Right lobe of liver (tissue), 6 donors: ENCODE data around the gene RNF138. TPM values are rescaled to one million over a fixed set of nuclear protein-coding genes. Genes with fewer than 3 reads are reported as not detected.

ENCODE experiments used
- ATAC-seq, 4 donors: fragments of 200-7000 bp; cut with Tn5 transposase; one replicate each; pipeline ENCODE4 v1.9.1; 2020; ENCODE audit warnings: mild to moderate bottlenecking in 4 of 4, moderate library complexity in 4 of 4
- DNase-seq, 3 donors: peaks; one replicate each; pipeline ENCODE4 v3.0.0-alpha.2; 2020
- H3K27ac ChIP-seq, 3 donors: fragments of 200-600 bp; one replicate each; pipeline ENCODE4 v1.8.0; 2022
- H3K27me3 ChIP-seq, 2 donors: fragments of 200-600 bp; one replicate each; pipeline ENCODE4 v1.8.0; 2022
- H3K36me3 ChIP-seq, 4 donors: fragments of 200-600 bp; sonication (generic) in 1 of 4; one replicate each; pipeline versions ENCODE4 v1.5.1 to v1.8.0; 2017 to 2022; ENCODE audit warnings: control low read depth in 1 of 4
- H3K4me1 ChIP-seq, 4 donors: fragments of 200-600 bp; sonication (generic) in 1 of 4; one replicate each; pipeline versions ENCODE4 v1.5.1 to v1.8.0; 2017 to 2022; ENCODE audit warnings: control low read depth in 1 of 4
- H3K4me3 ChIP-seq, 3 donors: fragments of 200-600 bp; one replicate each; pipeline ENCODE4 v1.8.0; 2022
- H3K9me3 ChIP-seq, 4 donors: fragments of 200-600 bp; sonication (generic) in 1 of 4; one replicate each; pipeline versions ENCODE4 v1.5.1 to v1.8.0; 2017 to 2022; ENCODE audit warnings: control low read depth in 1 of 4
- CTCF ChIP-seq, 4 donors: fragments of 200-600 bp in 3 of 4; fragments of 450-650 bp in 1 of 4; IDR thresholded peaks; one replicate each; pipeline versions ENCODE4 v1.5.1 to v1.8.0; 2016 to 2022; ENCODE audit warnings: antibody characterized with exemption in 4 of 4, mild to moderate bottlenecking in 2 of 4
- POLR2A ChIP-seq: fragments of 450-650 bp; IDR thresholded peaks from one replicate; pipeline ENCODE4 v1.6.1; 2017; ENCODE audit warnings: antibody characterized with exemption, mild to moderate bottlenecking
- WGBS: methylation state at CpG from one replicate; pipeline ENCODE4 v1.1.6; 2018; ENCODE audit warnings: low coverage, low lambda C conversion rate; ENCODE audit not compliant: insufficient coverage; ENCODE audit errors: missing lambda C conversion rate; 5-methylcytosine and 5-hydroxymethylcytosine counted together
- intact Hi-C, 2 donors: fragments of 100-400 bp; cut with DNase I; formaldehyde crosslinking; loops; one replicate each; pipeline versions ENCODE4 v1.11.2 to v1.14.1; 2022
- total RNA-seq, 6 experiments: library from RNA; depleted of rRNA in 2 of 6; stranded (reverse); fragments of >200 nt in 2 of 6; fragmentation: NEBNext Ultra II Directional in 3 of 6; extraction: Animal tissue kit (Norgen Biotek cat#: 25700) in 3 of 6; gene quantifications; one replicate each; pipeline versions ENCODE4 v1.1.0 to v1.2.4, GENCODE V29; 2016 to 2023
- donor health status: DM: no; HTN: yes; CAD: no.
- donor health status: DM: no; HTN: no; CAD: no.
- donor health status: DM: no; HTN: no; CAD: no.
- donor health status: DM: no; HTN: yes; CAD: no.
- donor health status: DM: no; HTN: yes; CAD: no.

The RNF138 gene
- total RNA-seq, 6 experiments from 2014 or later: 9.3 to 17.5 (median 12.7) TPM

- TF ChIP-seq POLR2A (no peak), CTCF (IDR thresholded peaks at IDR 0.05) (no peak)
- ATAC-seq: no peak
- no peak for DNase-seq
- WGBS: 73% methylated on average over 2 of the region's 2 CpGs
- Histone ChIP-seq H3K4me1 (peaks cover 0 to 1% (median 0%) of the 10 kb centered on the region in 4 donors), H3K27ac (no peak overlapping the region), H3K36me3 (no peaks in the 10 kb centered on the region), H3K27me3 (no peaks in the 10 kb centered on the region), H3K4me3 (no peak overlapping the region), H3K9me3 (no peaks in the 10 kb centered on the region)
- intact Hi-C loops: no loop called here
These were observed 12.8 kb downstream of the RNF138 start for GRCh38 chr18:32104516-32104915.

GRCh38 chr18:32110005-32110404, 18.3 kb downstream of the RNF138 start:
- 91% methylated on average over 3 of the region's 3 CpGs for WGBS
- H3K4me3 ChIP-seq: no peak overlapping the region
- no peak for TF ChIP-seq CTCF (IDR thresholded peaks at IDR 0.05)
- TF ChIP-seq POLR2A: no peak
- no peak overlapping the region for H3K27ac ChIP-seq
- no peaks in the 10 kb centered on the region for H3K36me3 ChIP-seq
- H3K4me1 ChIP-seq: peaks cover 0 to 21% (median 5%) of the 10 kb centered on the region in 4 donors
- intact Hi-C loops: no loop called here
- H3K9me3 ChIP-seq: no peaks in the 10 kb centered on the region
- H3K27me3 ChIP-seq: no peaks in the 10 kb centered on the region
- ATAC-seq (no peak), DNase-seq (no peak)

GRCh38 chr18:32111706-32112105, 20.0 kb downstream of the RNF138 start:
- Histone ChIP-seq H3K4me1 (peaks cover 0 to 21% (median 5%) of the 10 kb centered on the region in 4 donors), H3K27me3 (no peaks in the 10 kb centered on the region), H3K4me3 (no peak overlapping the region), H3K9me3 (no peaks in the 10 kb centered on the region), H3K36me3 (peaks cover 0 to 4% (median 0%) of the 10 kb centered on the region in 4 donors), H3K27ac (no peak overlapping the region)
- DNase-seq (no peak), ATAC-seq (no peak)
- WGBS: 79% methylated on average over 3 of the region's 3 CpGs
- intact Hi-C loops: no loop called here
- TF ChIP-seq POLR2A (no peak), CTCF (IDR thresholded peaks at IDR 0.05) (no peak)

- Histone ChIP-seq H3K4me3 (no peak overlapping the region), H3K9me3 (no peaks in the 10 kb centered on the region), H3K27ac (peak overlapping the region in 1 of 3 donors; percentile 42), H3K4me1 (peaks cover 0 to 21% (median 5%) of the 10 kb centered on the region in 4 donors), H3K27me3 (no peaks in the 10 kb centered on the region), H3K36me3 (peaks cover 0 to 12% (median 0%) of the 10 kb centered on the region in 4 donors)
- intact Hi-C loops: no loop called here
- no peak for DNase-seq
- 91% methylated on average over 4 of the region's 4 CpGs for WGBS
- ATAC-seq: no peak
- no peak for TF ChIP-seq POLR2A
- no peak for TF ChIP-seq CTCF (IDR thresholded peaks at IDR 0.05)
These were observed 21.2 kb downstream of the RNF138 start for GRCh38 chr18:32112826-32113225.
